Panc1 (cell line): ENCODE measurements around the gene RAB43. TPM values are rescaled to one million over a fixed set of nuclear protein-coding genes. Genes with fewer than 3 reads are reported as not detected.

ENCODE experiments used
- ATAC-seq: fragments of 200-7000 bp; cut with Tn5 transposase; 2 replicates; pipeline ENCODE4 v1.9.1; 2020; ENCODE audit warnings: mild to moderate bottlenecking, moderate library complexity
- BruUV-seq: library from RNA; stranded (reverse); fragments of 400-500 nt; replicated peaks from 2 replicates; lab custom pipeline; 2021; lab: Mats Ljungman, UMichigan
- CTCF ChIA-PET: fragments of 300-600 bp; sonication (Branson Sonifier 250); formaldehyde crosslinking; loops from one replicate; lab custom pipeline; 2022; ENCODE audit warnings: antibody characterized with exemption; lab: Charles Lee
- POLR2A ChIA-PET: fragments of 300-600 bp; sonication (Branson Sonifier 250); formaldehyde crosslinking; loops from one replicate; lab custom pipeline; 2022; ENCODE audit warnings: antibody characterized with exemption; lab: Charles Lee
- DNase-seq: peaks from one replicate; pipeline ENCODE4 v3.0.0-alpha.2; 2010; ENCODE audit warnings: low read depth, low spot score
- H3K27ac ChIP-seq: 2 replicates; pipeline ENCODE4 v1.5.1; 2011; ENCODE audit warnings: mild to moderate bottlenecking, low read length, inconsistent platforms
- H3K27me3 ChIP-seq: fragments of 200-500 bp; sonication (Bioruptor generic); 2 replicates; pipeline ENCODE4 v1.6.0; 2014; ENCODE audit warnings: low read length, inconsistent platforms; ENCODE audit not compliant: control insufficient read depth, insufficient read depth
- H3K36me3 ChIP-seq: fragments of 200-500 bp; sonication (Bioruptor generic); 2 replicates; pipeline ENCODE4 v1.5.1; 2014; ENCODE audit warnings: inconsistent platforms, mild to moderate bottlenecking, low read length, moderate library complexity; ENCODE audit not compliant: control insufficient read depth, insufficient read depth
- H3K4me1 ChIP-seq: 2 replicates; pipeline ENCODE4 v1.5.1; 2011; ENCODE audit warnings: inconsistent platforms, mild to moderate bottlenecking, low read length, moderate library complexity; ENCODE audit not compliant: control insufficient read depth, insufficient read depth
- H3K4me3 ChIP-seq, 2 experiments: 2 replicates each; pipeline ENCODE4 v1.5.1; 2011 to 2012; ENCODE audit warnings: low read depth in 2 of 2, low read length in 2 of 2, mild to moderate bottlenecking in 2 of 2, inconsistent platforms in 1 of 2, moderate library complexity in 1 of 2
- H3K9me3 ChIP-seq: fragments of 200-500 bp; sonication (Bioruptor generic); 2 replicates; pipeline ENCODE4 v1.5.1; 2014; ENCODE audit warnings: low read depth, mild to moderate bottlenecking, inconsistent platforms, low read length, moderate library complexity; ENCODE audit not compliant: control insufficient read depth, insufficient read depth
- POLR2AphosphoS5 ChIP-seq: IDR thresholded peaks from 2 replicates; pipeline ENCODE4 v1.6.1; 2012; ENCODE audit warnings: mild to moderate bottlenecking, low read depth, low read length, moderate library complexity
- SIN3A ChIP-seq: IDR thresholded peaks from 2 replicates; pipeline ENCODE4 v1.6.1; 2012; ENCODE audit warnings: low read depth, mild to moderate bottlenecking, low read length, moderate library complexity, borderline replicate concordance; ENCODE audit not compliant: insufficient read depth
- TCF7L2 ChIP-seq: IDR thresholded peaks from 2 replicates; pipeline ENCODE4 v1.6.1; 2011; ENCODE audit warnings: mild to moderate bottlenecking, low read depth, low read length, inconsistent platforms
- in situ Hi-C: cut with HindIII; loops from 2 replicates; pipeline ENCODE4 v1.10.0; 2016; ENCODE audit warnings: low sequenced_read_pairs, low pct_unique_long_range_greater_than_20kb
- intact Hi-C: fragments of 100-400 bp; cut with micrococcal nuclease; formaldehyde crosslinking; loops from one replicate; pipeline ENCODE4 v1.10.0; 2022; ENCODE audit not compliant: unreplicated experiment
- total RNA-seq: library from RNA; stranded (reverse); gene quantifications from one replicate; pipeline ENCODE4 v1.2.1, GENCODE V29; 2021; ENCODE audit not compliant: unreplicated experiment
- TF ChIP-seq, protein P1 (sequence below), 2 experiments: IDR thresholded peaks; 2 replicates each; pipeline ENCODE4 v1.6.1; 2011 to 2012; ENCODE audit warnings: low read depth in 2 of 2, control low read depth in 1 of 2, low read length in 1 of 2, mild to moderate bottlenecking in 1 of 2, moderate library complexity in 1 of 2; ENCODE audit not compliant: insufficient read depth in 1 of 2
- TF ChIP-seq, protein P2 (sequence below): fragments of 450-650 bp; IDR thresholded peaks from 2 replicates; pipeline ENCODE4 v1.5.1; 2017; ENCODE audit warnings: mild to moderate bottlenecking

RAB43 gene
- total RNA-seq, 1 experiment from 2014 or later: 27.7 TPM

GRCh38 chr3:129046732-129047552 lies 74.7 kb downstream of the RAB43 start:
- H3K4me3 ChIP-seq: no peak overlapping the region
- no peaks in the 10 kb centered on the region; the same call in 1 of the 2 replicates for H3K4me1 ChIP-seq
- no peak for ATAC-seq
- no peaks in the 10 kb centered on the region for H3K27me3 ChIP-seq
- BruUV-seq: no TSS peak
- intact Hi-C loops (no loop called here), in situ Hi-C loops (no loop called here)
- no peaks in the 10 kb centered on the region for H3K36me3 ChIP-seq
- POLR2A ChIA-PET: no interaction called here
- CTCF ChIA-PET: interaction anchor here (0.5 kb wide), 1 partner anchor 11 kb away, joined by 8 read pairs; no protein-coding TSS in a partner anchor
- TF ChIP-seq POLR2AphosphoS5: no peak
- TF ChIP-seq TCF7L2: no peak
- TF ChIP-seq SIN3A: no peak
- TF ChIP-seq, protein P1, sequence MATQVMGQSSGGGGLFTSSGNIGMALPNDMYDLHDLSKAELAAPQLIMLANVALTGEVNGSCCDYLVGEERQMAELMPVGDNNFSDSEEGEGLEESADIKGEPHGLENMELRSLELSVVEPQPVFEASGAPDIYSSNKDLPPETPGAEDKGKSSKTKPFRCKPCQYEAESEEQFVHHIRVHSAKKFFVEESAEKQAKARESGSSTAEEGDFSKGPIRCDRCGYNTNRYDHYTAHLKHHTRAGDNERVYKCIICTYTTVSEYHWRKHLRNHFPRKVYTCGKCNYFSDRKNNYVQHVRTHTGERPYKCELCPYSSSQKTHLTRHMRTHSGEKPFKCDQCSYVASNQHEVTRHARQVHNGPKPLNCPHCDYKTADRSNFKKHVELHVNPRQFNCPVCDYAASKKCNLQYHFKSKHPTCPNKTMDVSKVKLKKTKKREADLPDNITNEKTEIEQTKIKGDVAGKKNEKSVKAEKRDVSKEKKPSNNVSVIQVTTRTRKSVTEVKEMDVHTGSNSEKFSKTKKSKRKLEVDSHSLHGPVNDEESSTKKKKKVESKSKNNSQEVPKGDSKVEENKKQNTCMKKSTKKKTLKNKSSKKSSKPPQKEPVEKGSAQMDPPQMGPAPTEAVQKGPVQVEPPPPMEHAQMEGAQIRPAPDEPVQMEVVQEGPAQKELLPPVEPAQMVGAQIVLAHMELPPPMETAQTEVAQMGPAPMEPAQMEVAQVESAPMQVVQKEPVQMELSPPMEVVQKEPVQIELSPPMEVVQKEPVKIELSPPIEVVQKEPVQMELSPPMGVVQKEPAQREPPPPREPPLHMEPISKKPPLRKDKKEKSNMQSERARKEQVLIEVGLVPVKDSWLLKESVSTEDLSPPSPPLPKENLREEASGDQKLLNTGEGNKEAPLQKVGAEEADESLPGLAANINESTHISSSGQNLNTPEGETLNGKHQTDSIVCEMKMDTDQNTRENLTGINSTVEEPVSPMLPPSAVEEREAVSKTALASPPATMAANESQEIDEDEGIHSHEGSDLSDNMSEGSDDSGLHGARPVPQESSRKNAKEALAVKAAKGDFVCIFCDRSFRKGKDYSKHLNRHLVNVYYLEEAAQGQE (IDR thresholded peaks at IDR 0.05; ENCODE audit: insufficient read depth in 1 of 2, low read depth in 2 of 2, low read length in 1 of 2): no peak
- TF ChIP-seq, protein P2, sequence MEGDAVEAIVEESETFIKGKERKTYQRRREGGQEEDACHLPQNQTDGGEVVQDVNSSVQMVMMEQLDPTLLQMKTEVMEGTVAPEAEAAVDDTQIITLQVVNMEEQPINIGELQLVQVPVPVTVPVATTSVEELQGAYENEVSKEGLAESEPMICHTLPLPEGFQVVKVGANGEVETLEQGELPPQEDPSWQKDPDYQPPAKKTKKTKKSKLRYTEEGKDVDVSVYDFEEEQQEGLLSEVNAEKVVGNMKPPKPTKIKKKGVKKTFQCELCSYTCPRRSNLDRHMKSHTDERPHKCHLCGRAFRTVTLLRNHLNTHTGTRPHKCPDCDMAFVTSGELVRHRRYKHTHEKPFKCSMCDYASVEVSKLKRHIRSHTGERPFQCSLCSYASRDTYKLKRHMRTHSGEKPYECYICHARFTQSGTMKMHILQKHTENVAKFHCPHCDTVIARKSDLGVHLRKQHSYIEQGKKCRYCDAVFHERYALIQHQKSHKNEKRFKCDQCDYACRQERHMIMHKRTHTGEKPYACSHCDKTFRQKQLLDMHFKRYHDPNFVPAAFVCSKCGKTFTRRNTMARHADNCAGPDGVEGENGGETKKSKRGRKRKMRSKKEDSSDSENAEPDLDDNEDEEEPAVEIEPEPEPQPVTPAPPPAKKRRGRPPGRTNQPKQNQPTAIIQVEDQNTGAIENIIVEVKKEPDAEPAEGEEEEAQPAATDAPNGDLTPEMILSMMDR: no peak
- H3K27ac ChIP-seq: no peak overlapping the region
- no peak for DNase-seq
- no peaks in the 10 kb centered on the region for H3K9me3 ChIP-seq

GRCh38 chr3:129046037-129046731 lies 75.4 kb downstream of the RAB43 start:
- Histone ChIP-seq H3K9me3 (no peaks in the 10 kb centered on the region), H3K36me3 (no peaks in the 10 kb centered on the region), H3K4me3 (no peak overlapping the region), H3K27me3 (no peaks in the 10 kb centered on the region), H3K27ac (no peak overlapping the region), H3K4me1 (no peaks in the 10 kb centered on the region; the same call in 1 of the 2 replicates)
- no peak for TF ChIP-seq TCF7L2
- ChIA-PET POLR2A (no interaction called here), CTCF (no interaction called here)
- intact Hi-C loops (no loop called here), in situ Hi-C loops (no loop called here)
- DNase-seq (no peak), ATAC-seq (no peak)
- no TSS peak for BruUV-seq
